Omental fat pad (tissue), 4 donors: ENCODE data around the gene LY86. TPM values are rescaled to one million over a fixed set of nuclear protein-coding genes. Genes with fewer than 3 reads are reported as not detected.

ENCODE experiments used
- ATAC-seq: fragments of 150-250 bp; one replicate; pipeline ENCODE4 v1.9.1; 2016; ENCODE audit warnings: mild to moderate bottlenecking, moderate library complexity; ENCODE audit not compliant: low FRiP score
- DNase-seq: peaks from one replicate; pipeline ENCODE4 v3.0.0-alpha.2; 2019; ENCODE audit warnings: low spot score
- CTCF ChIP-seq, 3 donors: fragments of 450-650 bp; IDR thresholded peaks; one replicate each; pipeline ENCODE4 v1.5.1; 2016 to 2017; ENCODE audit warnings: antibody characterized with exemption in 3 of 3, mild to moderate bottlenecking in 3 of 3, moderate library complexity in 2 of 3
- total RNA-seq, 4 donors: library from RNA; depleted of rRNA; stranded (reverse); fragments of >200 nt; gene quantifications; one replicate each; pipeline ENCODE4 v1.1.0, GENCODE V29; 2016

LY86 gene
- total RNA-seq, 4 donors from 2014 or later, result 2.7 to 11.6 (median 8.1) TPM

GRCh38 chr6:6657085-6657819, 68.7 kb downstream of the LY86 start:
- no peak for DNase-seq
- no peak for TF ChIP-seq CTCF (IDR thresholded peaks at IDR 0.05)
- no peak for ATAC-seq

GRCh38 chr6:6657820-6658217, 69.3 kb downstream of the LY86 start:
- TF ChIP-seq CTCF (IDR thresholded peaks at IDR 0.05), result no peak
- ATAC-seq, result no peak
- no peak for DNase-seq

- no peak for ATAC-seq
- no peak for DNase-seq
- TF ChIP-seq CTCF (IDR thresholded peaks at IDR 0.05), result no peak
Measured at GRCh38 chr6:6659600-6660327, 71.2 kb downstream of the LY86 start.

GRCh38 chr6:6660339-6661045, 72.0 kb downstream of the LY86 start:
- TF ChIP-seq CTCF (IDR thresholded peaks at IDR 0.05), result no peak
- ATAC-seq (no peak), DNase-seq (no peak)

- no peak for TF ChIP-seq CTCF (IDR thresholded peaks at IDR 0.05)
- no peak for ATAC-seq
- no peak for DNase-seq
Measured at GRCh38 chr6:6661191-6661590, 72.7 kb downstream of the LY86 start.

GRCh38 chr6:6661684-6662083, 73.2 kb downstream of the LY86 start:
- ATAC-seq (peak; percentile 52), DNase-seq (no peak)
- TF ChIP-seq CTCF (IDR thresholded peaks at IDR 0.05), result no peak
